ENCODE measurements around the gene KATNB1.
"Not testable (repeated sequence)": the region's sequence is repeated elsewhere in the genome, so short reads cannot be mapped to it uniquely, and the experiment has no call there.

KATNB1 gene

GRCh38 chr16:57794849-57795430 lies 59.4 kb downstream of the KATNB1 start:
- H3K4me3 ChIP-seq (ENCODE audit: low read depth, low read length) = no peak overlapping the region
- TF ChIP-seq CTCF (IDR thresholded peaks at IDR 0.05; ENCODE audit: control insufficient read depth, extremely low read depth, insufficient read depth) = no peak
- no peak for DNase-seq (ENCODE audit: low read depth)

GRCh38 chr16:57795431-57795878 lies 59.9 kb downstream of the KATNB1 start:
- H3K4me3 ChIP-seq (ENCODE audit: low read depth, low read length) = no peak overlapping the region
- DNase-seq (ENCODE audit: low read depth) = peak; percentile 39
- peak; percentile 72 for TF ChIP-seq CTCF (IDR thresholded peaks at IDR 0.05; ENCODE audit: control insufficient read depth, extremely low read depth, insufficient read depth)

- not testable (repeated sequence) for H3K4me3 ChIP-seq (ENCODE audit: low read depth, low read length); DNase-seq (ENCODE audit: low read depth)
These were observed 60.4 kb downstream of the KATNB1 start for GRCh38 chr16:57796014-57796413.

GRCh38 chr16:57797216-57797525 lies 61.6 kb downstream of the KATNB1 start:
- H3K4me3 ChIP-seq (ENCODE audit: low read depth, low read length) = peak overlapping the region; percentile 42

GRCh38 chr16:57797526-57798266 lies 62.1 kb downstream of the KATNB1 start:
- no peak for TF ChIP-seq CTCF (IDR thresholded peaks at IDR 0.05; ENCODE audit: control insufficient read depth, extremely low read depth, insufficient read depth)
- H3K4me3 ChIP-seq (ENCODE audit: low read depth, low read length) = peak overlapping the region; percentile 42
- no peak for DNase-seq (ENCODE audit: low read depth)

More at GRCh38 chr16:57797216-57797525, 61.6 kb downstream of the KATNB1 start:
- DNase-seq (ENCODE audit: low read depth) = no peak
- TF ChIP-seq CTCF (IDR thresholded peaks at IDR 0.05; ENCODE audit: control insufficient read depth, extremely low read depth, insufficient read depth) = no peak

- H3K4me3 ChIP-seq (ENCODE audit: low read depth, low read length) = peak overlapping the region; percentile 42; the same call in 1 of the 2 replicates
- DNase-seq (ENCODE audit: low read depth) = no peak
- TF ChIP-seq CTCF (IDR thresholded peaks at IDR 0.05; ENCODE audit: control insufficient read depth, extremely low read depth, insufficient read depth) = no peak
These were observed 62.8 kb downstream of the KATNB1 start for GRCh38 chr16:57798267-57798810.

- no peak for DNase-seq (ENCODE audit: low read depth)
- no peak for TF ChIP-seq CTCF (IDR thresholded peaks at IDR 0.05; ENCODE audit: control insufficient read depth, extremely low read depth, insufficient read depth)
- no peak overlapping the region for H3K4me3 ChIP-seq (ENCODE audit: low read depth, low read length)
These were observed 63.5 kb downstream of the KATNB1 start for GRCh38 chr16:57798953-57799599.
